ENCODE data around the gene NTRK2. TPM values are rescaled to one million over a fixed set of nuclear protein-coding genes. Genes with fewer than 3 reads are reported as not detected.

NTRK2 gene
- total RNA-seq, 2 experiments from 2014 or later: 0.06 TPM; not detected in 1

DNA sequence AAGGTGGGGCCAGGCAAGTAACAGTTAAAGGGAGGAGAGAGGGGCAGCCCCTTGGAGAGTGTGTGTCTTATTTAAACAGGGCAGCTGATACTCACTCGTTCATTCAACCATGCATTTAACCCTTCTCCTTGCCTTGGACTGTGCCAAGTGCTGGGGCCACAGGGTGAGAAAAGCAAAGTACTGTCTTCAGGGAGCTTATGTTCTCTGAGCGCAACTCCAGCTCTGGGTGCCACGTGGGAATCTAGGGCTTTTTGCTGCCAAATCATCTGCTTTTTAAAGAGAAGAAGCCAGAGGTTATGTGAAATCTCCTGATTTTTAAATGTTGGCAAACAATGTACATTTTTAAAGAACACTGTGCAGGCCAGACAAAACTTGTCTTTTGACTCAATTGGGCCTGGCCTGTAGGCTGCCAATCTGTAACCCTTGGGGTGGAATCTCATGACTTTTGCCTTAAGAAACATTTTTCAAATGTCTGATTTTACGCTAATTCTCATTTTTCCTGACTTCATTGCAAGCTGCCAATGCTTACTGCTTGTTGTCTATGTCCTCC lies 157.8 kb downstream of the NTRK2 start:
- POLR2A ChIA-PET: no interaction called here
- no TSS peak for BruUV-seq (replicated peaks)
- H3K4me2 ChIP-seq (ENCODE audit: low read length): no peak overlapping the region
- no peak overlapping the region for H3K4me3 ChIP-seq (ENCODE audit: low read depth, low read length, poor library complexity, severe bottlenecking)
- no peaks in the 10 kb centered on the region for H3K36me3 ChIP-seq (ENCODE audit: insufficient read depth, low read length)
- no peak overlapping the region for H3K27ac ChIP-seq (ENCODE audit: low read depth, low read length, poor library complexity, severe bottlenecking)
- H4K20me1 ChIP-seq (ENCODE audit: insufficient read depth, low read length): no peaks in the 10 kb centered on the region
- CTCF ChIA-PET (ENCODE audit: unreplicated experiment): no interaction called here
- no peaks in the 10 kb centered on the region for H3K9me3 ChIP-seq (ENCODE audit: low read length)
- no peaks in the 10 kb centered on the region for H3K9me2 ChIP-seq (ENCODE audit: insufficient read depth, low read length)
- intact Hi-C loops (cut with micrococcal nuclease; ENCODE audit: unreplicated experiment): no loop called here
- TF ChIP-seq EZH2phosphoT487 (IDR thresholded peaks at IDR 0.05; ENCODE audit: borderline replicate concordance, low read depth, low read length): no peak
- TF ChIP-seq, protein P1, sequence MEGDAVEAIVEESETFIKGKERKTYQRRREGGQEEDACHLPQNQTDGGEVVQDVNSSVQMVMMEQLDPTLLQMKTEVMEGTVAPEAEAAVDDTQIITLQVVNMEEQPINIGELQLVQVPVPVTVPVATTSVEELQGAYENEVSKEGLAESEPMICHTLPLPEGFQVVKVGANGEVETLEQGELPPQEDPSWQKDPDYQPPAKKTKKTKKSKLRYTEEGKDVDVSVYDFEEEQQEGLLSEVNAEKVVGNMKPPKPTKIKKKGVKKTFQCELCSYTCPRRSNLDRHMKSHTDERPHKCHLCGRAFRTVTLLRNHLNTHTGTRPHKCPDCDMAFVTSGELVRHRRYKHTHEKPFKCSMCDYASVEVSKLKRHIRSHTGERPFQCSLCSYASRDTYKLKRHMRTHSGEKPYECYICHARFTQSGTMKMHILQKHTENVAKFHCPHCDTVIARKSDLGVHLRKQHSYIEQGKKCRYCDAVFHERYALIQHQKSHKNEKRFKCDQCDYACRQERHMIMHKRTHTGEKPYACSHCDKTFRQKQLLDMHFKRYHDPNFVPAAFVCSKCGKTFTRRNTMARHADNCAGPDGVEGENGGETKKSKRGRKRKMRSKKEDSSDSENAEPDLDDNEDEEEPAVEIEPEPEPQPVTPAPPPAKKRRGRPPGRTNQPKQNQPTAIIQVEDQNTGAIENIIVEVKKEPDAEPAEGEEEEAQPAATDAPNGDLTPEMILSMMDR (conservative IDR thresholded peaks at IDR 0.05; ENCODE audit: low read length): no peak
- no peaks in the 10 kb centered on the region for H3K79me2 ChIP-seq (ENCODE audit: insufficient read depth, low read depth, low read length)
- DNase-seq (ENCODE audit: low spot score): no peak
- no peak overlapping the region for H2AFZ ChIP-seq (ENCODE audit: low read length)
- no peaks in the 10 kb centered on the region for H3K4me1 ChIP-seq (ENCODE audit: insufficient read depth, low read length, poor library complexity, severe bottlenecking)

DNA sequence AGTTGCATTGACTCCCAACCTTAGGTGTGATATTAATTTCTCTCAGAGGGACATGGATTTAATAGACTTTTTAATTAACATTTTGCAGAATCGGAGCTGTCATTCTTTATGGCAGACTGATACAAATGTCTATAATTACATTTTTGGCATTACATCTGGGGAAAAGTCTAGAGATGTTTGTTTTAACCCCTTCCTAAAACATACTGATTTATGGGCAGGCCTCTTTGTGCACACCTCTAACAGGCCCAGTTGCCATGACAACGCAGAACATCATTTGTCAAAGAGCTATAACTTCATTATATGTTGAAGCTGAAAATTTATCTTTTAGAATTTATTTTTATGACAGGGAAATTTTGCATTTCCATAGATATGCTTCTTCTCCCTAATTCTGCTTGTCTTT lies 158.5 kb downstream of the NTRK2 start:
- no peak for DNase-seq (ENCODE audit: low spot score)
- intact Hi-C loops (cut with micrococcal nuclease; ENCODE audit: unreplicated experiment): no loop called here
- BruUV-seq (replicated peaks): no TSS peak
- Histone ChIP-seq H4K20me1 (ENCODE audit: insufficient read depth, low read length) (no peaks in the 10 kb centered on the region), H3K4me1 (ENCODE audit: insufficient read depth, low read length, poor library complexity, severe bottlenecking) (no peaks in the 10 kb centered on the region), H3K27ac (ENCODE audit: low read depth, low read length, poor library complexity, severe bottlenecking) (no peak overlapping the region), H2AFZ (ENCODE audit: low read length) (no peak overlapping the region), H3K4me2 (ENCODE audit: low read length) (no peak overlapping the region), H3K9me2 (ENCODE audit: insufficient read depth, low read length) (no peaks in the 10 kb centered on the region), H3K36me3 (ENCODE audit: insufficient read depth, low read length) (no peaks in the 10 kb centered on the region), H3K4me3 (ENCODE audit: low read depth, low read length, poor library complexity, severe bottlenecking) (no peak overlapping the region), H3K79me2 (ENCODE audit: insufficient read depth, low read depth, low read length) (no peaks in the 10 kb centered on the region), H3K9me3 (ENCODE audit: low read length) (no peaks in the 10 kb centered on the region)
- TF ChIP-seq, protein P1 (conservative IDR thresholded peaks at IDR 0.05; ENCODE audit: low read length): no peak
- TF ChIP-seq EZH2phosphoT487 (IDR thresholded peaks at IDR 0.05; ENCODE audit: borderline replicate concordance, low read depth, low read length): no peak
- ChIA-PET CTCF (ENCODE audit: unreplicated experiment) (no interaction called here), POLR2A (interaction anchor here (0.6 kb wide), 1 partner anchor 1972 kb away, joined by 4 read pairs; no protein-coding TSS in a partner anchor)

DNA sequence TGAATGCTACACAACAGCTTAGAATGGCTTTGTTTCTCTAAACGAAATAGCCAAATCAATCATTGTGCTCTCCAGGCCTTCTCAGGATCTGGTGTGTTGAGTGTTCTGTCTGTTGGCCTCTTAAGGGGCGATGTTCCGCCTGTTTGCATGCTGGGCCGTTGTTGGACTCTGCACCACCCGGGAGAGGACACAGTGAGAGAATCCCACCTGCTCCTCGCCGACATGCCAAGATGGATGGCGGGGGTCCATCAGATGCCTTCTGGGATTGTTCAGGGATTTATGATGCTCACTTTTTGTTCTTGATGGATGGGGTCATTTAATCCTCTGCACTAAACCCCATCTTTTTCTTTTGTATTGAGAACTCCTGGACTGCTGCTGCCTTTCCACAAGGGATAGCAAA lies 159.9 kb downstream of the NTRK2 start:
- Histone ChIP-seq H4K20me1 (ENCODE audit: insufficient read depth, low read length) (no peaks in the 10 kb centered on the region), H3K4me1 (ENCODE audit: insufficient read depth, low read length, poor library complexity, severe bottlenecking) (no peaks in the 10 kb centered on the region), H3K79me2 (ENCODE audit: insufficient read depth, low read depth, low read length) (no peaks in the 10 kb centered on the region), H3K9me2 (ENCODE audit: insufficient read depth, low read length) (no peaks in the 10 kb centered on the region), H2AFZ (ENCODE audit: low read length) (no peak overlapping the region), H3K27ac (ENCODE audit: low read depth, low read length, poor library complexity, severe bottlenecking) (no peak overlapping the region), H3K4me3 (ENCODE audit: low read depth, low read length, poor library complexity, severe bottlenecking) (no peak overlapping the region), H3K4me2 (ENCODE audit: low read length) (no peak overlapping the region), H3K36me3 (ENCODE audit: insufficient read depth, low read length) (no peaks in the 10 kb centered on the region), H3K9me3 (ENCODE audit: low read length) (no peaks in the 10 kb centered on the region)
- intact Hi-C loops (cut with micrococcal nuclease; ENCODE audit: unreplicated experiment): no loop called here
- no TSS peak for BruUV-seq (replicated peaks)
- DNase-seq (ENCODE audit: low spot score): no peak
- ChIA-PET POLR2A (no interaction called here), CTCF (ENCODE audit: unreplicated experiment) (no interaction called here)
- TF ChIP-seq EZH2phosphoT487 (IDR thresholded peaks at IDR 0.05; ENCODE audit: borderline replicate concordance, low read depth, low read length): no peak
- TF ChIP-seq, protein P1 (conservative IDR thresholded peaks at IDR 0.05; ENCODE audit: low read length): no peak

Data from OCI-LY7 (cell line).